H1 (cell line): ENCODE data around the gene KLK7. TPM values are rescaled to one million over a fixed set of nuclear protein-coding genes. Genes with fewer than 3 reads are reported as not detected.

ENCODE experiments used
- BRCA1 ChIP-seq: IDR thresholded peaks from 2 replicates; pipeline ENCODE4 v1.6.1; 2012; ENCODE audit warnings: low read depth, low read length, improper control_type of control experiment
- EZH2 ChIP-seq: fragments of 200-600 bp; sonication (generic); IDR thresholded peaks from 2 replicates; pipeline ENCODE4 v1.7.1; 2012; ENCODE audit warnings: low read depth, mild to moderate bottlenecking, moderate library complexity, low read length, inconsistent platforms; ENCODE audit not compliant: severe bottlenecking
- GTF2F1 ChIP-seq: IDR thresholded peaks from 2 replicates; pipeline ENCODE4 v1.6.1; 2012; ENCODE audit warnings: low read depth, low read length, improper control_type of control experiment, borderline replicate concordance
- HDAC6 ChIP-seq: IDR thresholded peaks from one replicate; pipeline ENCODE4 v1.7.1; 2012; ENCODE audit warnings: low read depth, mild to moderate bottlenecking, inconsistent platforms, low read length, moderate library complexity
- SAP30 ChIP-seq: fragments of 300-600 bp; sonication (generic); IDR thresholded peaks from 2 replicates; pipeline ENCODE4 v1.7.1; 2012; ENCODE audit warnings: low read length, moderate library complexity, mild to moderate bottlenecking, inconsistent platforms; ENCODE audit not compliant: insufficient read depth, insufficient replicate concordance
- polyA plus RNA-seq, 7 experiments: library from polyadenylated mRNA; depleted of rRNA in 3 of 7; stranded (reverse) in 5 of 7; unstranded in 2 of 7; fragments of >200 nt in 5 of 7; fragments of 200-250 nt in 2 of 7; gene quantifications; 1 replicate in 5 of 7; 2 replicates in 1 of 7; 4 replicates in 1 of 7; pipeline versions ENCODE4 v1.2.1 to v1.2.3, GENCODE V29; 2011 to 2013; ENCODE audit warnings: missing spikeins in 2 of 7, mixed read lengths in 2 of 7
- total RNA-seq: library from RNA; stranded (reverse); fragmentation: NEBNext Ultra II Directional; extraction: Animal tissue kit (Norgen Biotek cat#: 25700); gene quantifications from 2 replicates; pipeline ENCODE4 v1.2.1, GENCODE V29; 2021
- TF ChIP-seq, protein P1 (sequence below): IDR thresholded peaks from 2 replicates; pipeline ENCODE4 v1.6.1; 2012; ENCODE audit warnings: inconsistent platforms
- TF ChIP-seq, protein P2 (sequence below): IDR thresholded peaks from 2 replicates; pipeline ENCODE4 v1.6.1; 2012; ENCODE audit warnings: low read length, inconsistent platforms

KLK7 gene
- total and polyA plus RNA-seq, 2 of the 8 experiments (the other 6 are each of a cell fraction or from before 2014, with no cell fraction given), result 0.73 to 1.4 TPM

DNA sequence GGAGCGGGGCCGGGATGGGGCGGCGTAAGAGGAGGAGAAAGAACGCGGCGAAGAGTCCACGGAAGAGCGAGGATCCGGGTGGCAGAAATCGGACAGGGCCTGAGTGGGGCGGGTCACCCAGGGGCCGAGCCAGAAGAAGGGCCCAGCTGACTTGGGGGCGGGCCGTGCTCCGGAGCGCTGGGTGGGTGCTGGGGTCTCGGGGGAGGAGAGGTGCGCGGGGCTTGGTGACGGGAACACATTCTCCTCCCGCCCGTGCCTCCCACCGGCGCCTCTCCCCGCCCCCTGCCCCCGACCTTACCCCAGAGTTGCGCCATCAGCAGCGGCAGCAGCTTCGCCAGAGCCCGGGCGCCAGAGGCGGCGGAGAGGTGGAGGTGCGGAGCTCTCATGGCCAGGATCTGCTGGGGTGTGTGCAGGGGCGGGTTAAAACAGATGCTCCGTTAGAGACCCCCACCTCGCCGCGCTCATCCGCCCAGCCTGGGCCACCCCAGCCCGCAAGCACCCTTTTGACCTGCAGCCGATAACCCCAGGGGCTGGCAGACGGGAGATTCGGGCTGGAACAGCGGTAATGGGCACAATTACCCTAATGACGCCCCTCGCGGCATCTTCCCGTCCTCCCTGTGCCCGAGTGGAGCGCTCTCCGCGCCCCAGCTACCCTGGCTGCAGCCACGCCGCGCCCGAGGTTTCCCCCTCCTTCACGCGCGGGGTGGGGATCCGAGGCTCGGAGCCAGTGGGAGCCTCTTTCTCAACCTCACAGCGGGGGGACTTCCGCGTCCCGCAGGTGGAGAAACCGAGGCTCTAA lies 35.2 kb upstream of the KLK7 start (continued):
- TF ChIP-seq, protein P1, sequence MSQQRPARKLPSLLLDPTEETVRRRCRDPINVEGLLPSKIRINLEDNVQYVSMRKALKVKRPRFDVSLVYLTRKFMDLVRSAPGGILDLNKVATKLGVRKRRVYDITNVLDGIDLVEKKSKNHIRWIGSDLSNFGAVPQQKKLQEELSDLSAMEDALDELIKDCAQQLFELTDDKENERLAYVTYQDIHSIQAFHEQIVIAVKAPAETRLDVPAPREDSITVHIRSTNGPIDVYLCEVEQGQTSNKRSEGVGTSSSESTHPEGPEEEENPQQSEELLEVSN, result 0 out of 2 replicates have a peak, but pooled peaks have one; percentile 25
- no peak for TF ChIP-seq SAP30
- no peak for TF ChIP-seq EZH2
- no peak for TF ChIP-seq GTF2F1
- no peak for TF ChIP-seq HDAC6
- TF ChIP-seq, protein P2, sequence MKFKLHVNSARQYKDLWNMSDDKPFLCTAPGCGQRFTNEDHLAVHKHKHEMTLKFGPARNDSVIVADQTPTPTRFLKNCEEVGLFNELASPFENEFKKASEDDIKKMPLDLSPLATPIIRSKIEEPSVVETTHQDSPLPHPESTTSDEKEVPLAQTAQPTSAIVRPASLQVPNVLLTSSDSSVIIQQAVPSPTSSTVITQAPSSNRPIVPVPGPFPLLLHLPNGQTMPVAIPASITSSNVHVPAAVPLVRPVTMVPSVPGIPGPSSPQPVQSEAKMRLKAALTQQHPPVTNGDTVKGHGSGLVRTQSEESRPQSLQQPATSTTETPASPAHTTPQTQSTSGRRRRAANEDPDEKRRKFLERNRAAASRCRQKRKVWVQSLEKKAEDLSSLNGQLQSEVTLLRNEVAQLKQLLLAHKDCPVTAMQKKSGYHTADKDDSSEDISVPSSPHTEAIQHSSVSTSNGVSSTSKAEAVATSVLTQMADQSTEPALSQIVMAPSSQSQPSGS, result no peak
- no peak for TF ChIP-seq BRCA1
